ENCODE data around the gene WEE2.

GRCh38 chr7:141763797-141764196 lies 55.6 kb downstream of the WEE2 start, which contains the start of gene TAS2R3:
- TF ChIP-seq, protein P1, sequence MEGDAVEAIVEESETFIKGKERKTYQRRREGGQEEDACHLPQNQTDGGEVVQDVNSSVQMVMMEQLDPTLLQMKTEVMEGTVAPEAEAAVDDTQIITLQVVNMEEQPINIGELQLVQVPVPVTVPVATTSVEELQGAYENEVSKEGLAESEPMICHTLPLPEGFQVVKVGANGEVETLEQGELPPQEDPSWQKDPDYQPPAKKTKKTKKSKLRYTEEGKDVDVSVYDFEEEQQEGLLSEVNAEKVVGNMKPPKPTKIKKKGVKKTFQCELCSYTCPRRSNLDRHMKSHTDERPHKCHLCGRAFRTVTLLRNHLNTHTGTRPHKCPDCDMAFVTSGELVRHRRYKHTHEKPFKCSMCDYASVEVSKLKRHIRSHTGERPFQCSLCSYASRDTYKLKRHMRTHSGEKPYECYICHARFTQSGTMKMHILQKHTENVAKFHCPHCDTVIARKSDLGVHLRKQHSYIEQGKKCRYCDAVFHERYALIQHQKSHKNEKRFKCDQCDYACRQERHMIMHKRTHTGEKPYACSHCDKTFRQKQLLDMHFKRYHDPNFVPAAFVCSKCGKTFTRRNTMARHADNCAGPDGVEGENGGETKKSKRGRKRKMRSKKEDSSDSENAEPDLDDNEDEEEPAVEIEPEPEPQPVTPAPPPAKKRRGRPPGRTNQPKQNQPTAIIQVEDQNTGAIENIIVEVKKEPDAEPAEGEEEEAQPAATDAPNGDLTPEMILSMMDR (IDR thresholded peaks at IDR 0.05) = no peak
- TF ChIP-seq POLR2A (IDR thresholded peaks at IDR 0.05) = no peak
